Subcutaneous adipose tissue (tissue), 4 donors: ENCODE results near the gene CASP3. TPM values are rescaled to one million over a fixed set of nuclear protein-coding genes. Genes with fewer than 3 reads are reported as not detected.

ENCODE experiments used
- total RNA-seq, 4 donors: library from RNA; depleted of rRNA; stranded (reverse); fragments of >200 nt; gene quantifications; one replicate each; pipeline ENCODE4 v1.1.0, GENCODE V29; 2016
- TF ChIP-seq, protein P1 (sequence below): fragments of 450-650 bp; IDR thresholded peaks from one replicate; pipeline ENCODE4 v1.5.1; 2016; ENCODE audit warnings: low read depth, mild to moderate bottlenecking, control low read depth, antibody characterized with exemption, moderate library complexity

CASP3 gene
- total RNA-seq, 4 donors from 2014 or later = 13.8 to 30.3 (median 23.1) TPM

DNA sequence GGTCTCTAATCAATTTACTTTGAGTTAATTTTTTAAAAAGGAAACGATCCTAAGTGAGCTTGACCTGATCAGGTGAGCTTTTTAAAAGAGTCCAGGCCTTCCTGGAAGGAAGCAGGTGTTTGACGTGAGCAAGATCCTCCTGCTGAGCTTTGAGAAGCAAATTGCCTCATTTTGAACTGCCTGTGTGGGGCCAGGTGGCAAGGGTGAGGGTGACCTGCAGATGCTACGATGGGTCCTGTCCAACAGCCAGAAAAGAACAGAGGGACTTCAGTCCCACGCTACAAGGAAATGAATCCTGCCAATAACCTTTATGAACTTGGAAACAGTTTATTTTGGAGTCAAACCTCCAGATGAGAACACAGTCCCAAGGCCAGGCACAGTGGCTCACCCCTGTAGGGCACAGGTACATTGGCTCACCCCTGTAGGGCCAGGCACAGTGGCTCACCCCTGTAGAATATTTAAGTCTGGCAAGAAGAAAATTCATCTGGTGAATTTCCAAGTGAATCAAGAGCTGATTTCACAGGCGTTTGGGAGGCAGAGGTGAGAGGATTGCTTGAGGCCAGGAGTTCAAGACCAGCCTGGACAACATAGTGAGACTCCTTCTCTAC is 58.1 kb downstream of the CASP3 start:
- TF ChIP-seq, protein P1, sequence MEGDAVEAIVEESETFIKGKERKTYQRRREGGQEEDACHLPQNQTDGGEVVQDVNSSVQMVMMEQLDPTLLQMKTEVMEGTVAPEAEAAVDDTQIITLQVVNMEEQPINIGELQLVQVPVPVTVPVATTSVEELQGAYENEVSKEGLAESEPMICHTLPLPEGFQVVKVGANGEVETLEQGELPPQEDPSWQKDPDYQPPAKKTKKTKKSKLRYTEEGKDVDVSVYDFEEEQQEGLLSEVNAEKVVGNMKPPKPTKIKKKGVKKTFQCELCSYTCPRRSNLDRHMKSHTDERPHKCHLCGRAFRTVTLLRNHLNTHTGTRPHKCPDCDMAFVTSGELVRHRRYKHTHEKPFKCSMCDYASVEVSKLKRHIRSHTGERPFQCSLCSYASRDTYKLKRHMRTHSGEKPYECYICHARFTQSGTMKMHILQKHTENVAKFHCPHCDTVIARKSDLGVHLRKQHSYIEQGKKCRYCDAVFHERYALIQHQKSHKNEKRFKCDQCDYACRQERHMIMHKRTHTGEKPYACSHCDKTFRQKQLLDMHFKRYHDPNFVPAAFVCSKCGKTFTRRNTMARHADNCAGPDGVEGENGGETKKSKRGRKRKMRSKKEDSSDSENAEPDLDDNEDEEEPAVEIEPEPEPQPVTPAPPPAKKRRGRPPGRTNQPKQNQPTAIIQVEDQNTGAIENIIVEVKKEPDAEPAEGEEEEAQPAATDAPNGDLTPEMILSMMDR = no peak

DNA sequence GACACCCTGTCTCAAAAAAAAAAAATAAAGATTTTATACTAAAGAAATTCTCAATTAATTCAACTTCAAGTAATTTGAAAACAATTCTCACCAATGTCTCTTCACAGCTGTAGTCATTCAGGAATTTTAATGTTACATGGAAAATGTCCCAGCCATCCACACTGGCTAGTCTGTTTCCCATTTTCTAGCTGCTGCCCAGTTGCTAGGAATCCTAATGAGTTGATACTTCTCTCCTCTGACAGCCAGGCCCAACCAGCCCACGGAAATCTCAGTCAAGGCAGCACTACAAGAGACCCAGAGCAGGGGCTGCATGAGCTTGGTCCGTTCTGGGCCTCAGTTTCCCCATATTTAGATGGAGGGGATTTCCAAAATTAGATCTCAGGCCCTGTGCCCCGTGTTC is 59.1 kb downstream of the CASP3 start:
- TF ChIP-seq, protein P1 = no peak

DNA sequence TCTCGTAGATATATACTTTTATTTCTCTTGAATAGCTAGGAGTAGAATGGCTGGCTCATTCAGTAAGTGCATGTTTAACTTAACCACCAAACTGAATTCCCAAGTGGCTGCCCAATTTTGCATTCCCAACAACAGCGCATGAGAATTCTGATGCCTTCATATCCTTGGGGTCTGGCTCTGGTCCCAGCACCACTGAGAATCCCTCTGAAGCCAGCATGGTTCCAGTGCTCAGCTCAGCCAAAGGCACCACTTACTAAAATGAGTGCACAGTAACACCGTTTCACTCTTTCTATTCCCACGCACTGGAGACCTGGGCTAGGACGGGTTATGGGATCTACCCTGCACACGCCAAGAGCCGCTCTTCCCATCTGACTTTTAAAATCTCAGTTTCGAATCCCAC is 60.4 kb downstream of the CASP3 start:
- TF ChIP-seq, protein P1 = no peak

DNA sequence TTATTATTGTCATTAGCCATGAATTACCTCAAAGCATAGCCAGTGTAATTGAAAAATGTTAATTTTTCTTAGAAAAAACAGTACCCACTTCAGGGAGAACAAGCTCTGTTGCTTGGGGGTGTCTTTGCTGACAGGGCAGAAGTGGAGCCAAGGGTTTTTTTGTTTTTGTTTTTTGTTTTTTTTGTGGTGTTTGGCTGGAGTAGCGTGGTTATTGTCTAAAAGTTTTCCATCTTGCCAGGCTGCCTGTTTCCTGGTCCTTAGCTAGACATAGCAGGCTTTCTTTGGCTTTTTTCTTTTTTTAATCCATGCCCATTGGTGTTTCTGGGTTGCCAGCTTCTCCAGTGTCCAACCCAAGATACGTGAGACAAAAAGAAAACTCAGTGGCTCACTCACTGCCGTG is 61.5 kb downstream of the CASP3 start:
- TF ChIP-seq, protein P1 = no peak

DNA sequence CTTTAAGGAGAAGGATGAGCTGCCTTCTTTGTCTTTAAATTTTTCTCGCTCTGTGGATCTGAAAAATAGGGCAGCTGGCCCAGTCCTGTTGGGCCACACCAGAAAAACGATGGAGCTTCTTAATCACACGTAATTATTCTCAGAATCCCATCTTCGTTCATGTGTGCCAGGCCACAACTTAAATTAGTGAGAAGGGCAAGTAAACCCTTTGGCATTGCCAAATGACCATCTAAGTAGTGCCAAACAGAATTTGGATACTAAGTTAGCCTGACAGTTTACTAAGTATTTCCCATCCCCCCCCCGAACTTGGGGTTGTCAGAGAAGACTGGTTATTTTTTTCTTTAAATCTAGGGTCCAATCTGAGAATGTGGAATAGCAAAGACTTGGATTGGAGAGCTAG is 62.0 kb downstream of the CASP3 start:
- TF ChIP-seq, protein P1 = no peak

DNA sequence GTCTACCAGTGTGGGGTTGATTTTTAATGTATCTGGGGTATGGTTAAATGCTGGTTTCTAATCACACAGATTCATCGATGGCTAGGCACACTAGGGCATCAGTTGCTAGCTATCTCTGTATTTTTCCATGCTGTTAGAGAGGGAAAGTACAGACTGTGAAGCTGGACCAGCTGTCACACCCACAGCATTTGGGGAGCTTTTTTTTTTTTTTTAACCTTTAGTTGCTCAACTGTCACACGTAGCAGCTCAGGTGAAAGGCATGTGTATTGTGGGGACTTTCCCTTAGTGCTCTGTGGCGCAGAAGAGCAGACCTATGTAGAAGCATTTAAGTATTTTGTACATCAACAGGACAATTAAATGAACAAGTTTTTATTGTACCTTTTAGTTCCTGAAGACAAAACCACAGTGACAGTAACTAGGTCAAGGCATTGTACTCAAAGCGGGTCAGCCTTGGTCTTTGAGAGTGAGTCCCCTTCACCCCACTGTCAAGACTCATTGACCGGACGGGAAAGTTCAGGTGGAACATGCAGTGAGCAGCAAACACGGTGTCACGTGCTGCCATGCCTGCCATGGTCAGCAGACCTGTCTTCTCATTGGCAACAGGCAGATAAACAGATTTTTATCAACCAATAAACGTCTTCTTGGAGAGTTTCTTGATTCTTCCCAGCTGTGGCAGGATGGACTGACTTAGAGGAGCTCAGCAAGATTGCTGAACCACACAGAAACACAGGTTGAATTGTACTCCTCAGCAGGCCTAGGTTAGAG is 65.3 kb downstream of the CASP3 start:
- TF ChIP-seq, protein P1 = no peak

Other genes with a start within 250 kb of the CASP3 start
- gene IRF2, start 174.9 kb downstream of the CASP3 start, total RNA-seq = 10 to 100 TPM; 32.6 to 38.1 (median 36.6) TPM
- 10 to 100 TPM; 14.8 to 27.3 (median 19.3) TPM for gene PRIMPOL, start 291 bp upstream of the CASP3 start, total RNA-seq
- gene CENPU, start 84.6 kb upstream of the CASP3 start, total RNA-seq = 1 to 10 TPM; 1.8 to 9.2 (median 3.3) TPM
- 1,000 to 10,000 TPM in 2 of 4 donors, 100 to 1,000 TPM in 2; 656 to 1,818 (median 1,286) TPM for gene ACSL1, start 176.5 kb upstream of the CASP3 start, total RNA-seq